ENCODE results near the gene KCNJ10.

The KCNJ10 gene

DNA sequence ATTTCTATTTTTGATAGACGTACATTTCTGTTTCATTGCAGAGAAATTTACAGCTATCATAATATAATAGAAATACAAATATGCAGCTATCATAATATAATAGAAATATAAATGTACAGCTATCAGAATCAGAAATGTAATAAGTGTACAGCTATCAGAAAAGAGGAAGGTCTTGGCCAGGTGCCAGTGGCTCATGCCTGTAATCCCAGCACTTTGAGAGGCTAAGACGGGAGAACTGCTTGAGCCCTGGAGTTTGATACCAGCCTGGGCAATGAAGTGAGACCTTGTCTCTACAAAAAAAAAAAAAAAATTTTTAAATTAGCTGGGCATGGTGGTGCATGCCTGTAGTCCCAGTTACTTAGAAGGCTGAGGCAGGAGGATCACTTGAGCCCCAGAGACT is 76.0 kb downstream of the KCNJ10 start:
- no peak for DNase-seq (ENCODE audit: extremely low read depth in 1 of 2, low read depth in 1 of 2)

DNA sequence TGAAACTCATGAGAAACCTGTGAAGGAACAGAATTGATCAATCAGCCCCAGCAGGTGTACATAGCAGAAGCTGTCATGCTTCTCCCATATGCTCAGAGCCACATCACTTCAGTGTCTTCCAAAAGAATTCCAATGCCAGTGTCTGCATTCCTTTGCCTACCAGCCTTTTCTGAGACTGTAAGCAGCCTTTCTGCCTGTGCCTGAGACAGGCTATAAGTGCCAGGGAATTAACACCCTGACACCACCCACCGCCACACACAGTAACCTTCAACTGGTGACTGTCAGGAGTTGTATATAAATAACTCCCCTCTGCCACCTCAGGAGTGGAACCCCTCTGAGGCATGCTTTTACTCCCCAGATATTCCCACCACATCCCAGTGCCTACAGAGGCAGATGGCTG is 77.8 kb downstream of the KCNJ10 start:
- DNase-seq (ENCODE audit: extremely low read depth in 1 of 2, low read depth in 1 of 2), result no peak

GRCh38 chr1:159991513-159991912 is 78.4 kb downstream of the KCNJ10 start:
- DNase-seq (ENCODE audit: extremely low read depth in 1 of 2, low read depth in 1 of 2), result no peak

- DNase-seq (ENCODE audit: extremely low read depth in 1 of 2, low read depth in 1 of 2), result no peak
Observed at GRCh38 chr1:159990005-159990404, 80.0 kb downstream of the KCNJ10 start.

DNA sequence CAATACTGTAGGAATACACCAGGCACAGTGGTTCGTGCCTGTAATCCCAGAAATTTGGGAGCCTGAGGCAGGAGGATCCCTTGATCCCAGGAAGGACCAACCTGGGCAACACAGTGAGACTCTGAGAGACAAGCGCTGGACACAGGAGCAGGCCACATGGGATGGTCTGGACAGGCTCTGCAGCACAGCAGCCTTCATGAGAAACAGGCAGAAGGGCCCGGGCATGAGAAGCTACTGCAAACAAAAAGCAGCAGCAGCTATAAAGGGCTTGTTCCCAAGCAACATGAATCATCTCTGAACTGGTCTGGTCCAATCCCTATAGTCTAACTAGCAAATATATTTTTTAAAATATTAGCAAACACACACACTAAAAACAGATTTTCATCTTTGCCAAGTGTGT is 80.4 kb downstream of the KCNJ10 start:
- DNase-seq (ENCODE audit: extremely low read depth in 1 of 2, low read depth in 1 of 2), result no peak

GRCh38 chr1:159988006-159988405 is 82.0 kb downstream of the KCNJ10 start:
- DNase-seq (ENCODE audit: extremely low read depth in 1 of 2, low read depth in 1 of 2), result no peak

GRCh38 chr1:159987186-159987585 is 82.8 kb downstream of the KCNJ10 start:
- no peak for DNase-seq (ENCODE audit: extremely low read depth in 1 of 2, low read depth in 1 of 2)

DNA sequence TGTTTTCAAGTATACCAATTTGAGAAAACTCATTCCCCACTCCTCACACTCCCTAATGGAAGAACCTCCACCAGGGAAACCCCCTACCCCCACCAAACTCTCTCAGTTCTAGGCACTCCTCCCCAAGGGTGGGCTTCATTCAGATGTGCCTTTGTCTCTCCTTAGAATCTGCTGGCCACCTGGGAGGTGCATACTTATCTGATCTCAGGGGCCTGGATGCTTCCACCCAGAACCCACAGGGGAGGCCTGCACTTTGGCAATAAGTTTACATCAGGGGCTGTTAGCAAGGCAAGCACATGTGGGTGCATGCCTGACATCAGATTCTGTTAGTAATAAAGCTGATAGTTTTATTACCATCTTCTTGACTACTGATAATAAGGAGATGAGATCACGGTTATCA is 83.4 kb downstream of the KCNJ10 start:
- DNase-seq (ENCODE audit: extremely low read depth in 1 of 2, low read depth in 1 of 2), result no peak

DNA sequence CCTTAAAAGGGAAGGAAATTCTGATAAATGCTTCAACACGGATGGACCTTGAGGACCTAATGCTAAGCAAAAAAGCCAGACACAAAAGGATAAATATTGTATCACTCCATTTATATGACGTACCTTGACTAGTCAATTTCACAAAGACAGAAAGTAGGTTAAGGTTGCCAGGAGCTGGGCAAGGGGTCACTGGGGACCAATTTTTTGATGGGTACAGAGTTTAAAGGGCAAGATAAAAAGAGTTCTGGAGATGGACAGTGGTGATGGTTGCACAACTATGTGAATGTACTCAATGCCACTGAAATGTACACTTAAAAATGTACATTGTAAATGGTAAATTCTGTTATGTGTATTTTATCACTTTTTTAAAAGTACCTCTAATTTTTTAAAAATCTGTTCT is 83.9 kb downstream of the KCNJ10 start:
- no peak for DNase-seq (ENCODE audit: extremely low read depth in 1 of 2, low read depth in 1 of 2)

DNA sequence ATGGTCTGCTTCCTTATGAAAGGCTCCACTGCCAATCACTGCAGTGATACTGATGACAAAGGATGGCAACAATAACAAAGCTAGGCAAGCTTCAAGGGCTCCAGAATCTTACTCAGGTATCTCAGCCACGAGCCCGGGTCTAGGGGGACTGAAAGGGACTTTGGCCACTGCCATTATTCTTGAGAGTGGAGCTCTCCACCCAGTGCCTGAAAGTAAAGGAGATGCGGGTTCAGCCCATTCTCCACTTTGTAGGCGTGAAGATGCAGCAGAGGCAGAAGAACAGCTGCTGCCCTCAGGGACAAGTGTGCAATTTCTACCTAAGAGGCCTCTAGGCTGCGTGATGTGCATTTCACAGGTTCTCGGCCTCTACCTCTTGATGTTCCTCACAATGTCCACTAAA is 84.5 kb downstream of the KCNJ10 start:
- DNase-seq (ENCODE audit: extremely low read depth in 1 of 2, low read depth in 1 of 2), result no peak

DNA sequence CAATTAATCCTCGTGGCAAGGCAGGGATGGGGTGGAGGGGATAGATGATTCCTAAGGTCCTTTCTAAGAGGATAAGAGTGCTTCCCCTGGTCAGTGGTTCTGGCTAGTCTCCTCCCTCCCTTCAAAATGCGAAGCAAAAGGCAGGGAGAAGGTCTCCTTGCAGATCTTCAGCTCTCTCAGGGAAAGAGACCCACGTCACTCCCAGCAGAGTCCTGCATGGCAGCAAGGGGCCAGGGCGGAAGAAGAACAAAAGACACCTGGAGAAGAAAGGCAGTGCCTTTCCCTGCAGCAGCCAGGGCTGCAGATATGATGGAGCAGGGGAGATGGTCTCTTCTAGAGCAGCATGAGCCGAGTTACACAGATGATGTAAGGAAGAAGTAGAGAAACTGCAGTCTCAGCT is 86.3 kb downstream of the KCNJ10 start:
- DNase-seq (ENCODE audit: extremely low read depth in 1 of 2, low read depth in 1 of 2), result no peak

DNA sequence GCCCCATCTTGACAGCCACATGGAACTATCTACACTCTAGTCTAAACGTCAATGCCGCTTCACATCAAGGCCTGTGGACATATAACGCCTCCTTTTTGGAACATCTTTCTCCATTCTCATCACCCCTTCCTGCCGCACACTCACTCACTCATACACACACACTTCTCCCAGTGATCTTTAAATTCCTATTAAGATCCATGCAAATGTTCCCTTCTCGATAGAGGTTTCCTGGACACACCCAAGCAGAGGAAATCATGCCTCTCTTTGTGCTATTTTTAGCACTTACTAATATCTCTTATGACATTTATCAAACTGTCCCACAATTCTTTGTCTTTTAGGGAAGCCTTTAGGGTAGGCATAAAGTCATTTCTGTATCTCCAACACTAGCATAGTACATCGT is 87.7 kb downstream of the KCNJ10 start:
- DNase-seq (ENCODE audit: extremely low read depth in 1 of 2, low read depth in 1 of 2), result no peak

- DNase-seq (ENCODE audit: extremely low read depth in 1 of 2, low read depth in 1 of 2), result no peak
Observed at GRCh38 chr1:159981351-159982055, 88.5 kb downstream of the KCNJ10 start.

DNA sequence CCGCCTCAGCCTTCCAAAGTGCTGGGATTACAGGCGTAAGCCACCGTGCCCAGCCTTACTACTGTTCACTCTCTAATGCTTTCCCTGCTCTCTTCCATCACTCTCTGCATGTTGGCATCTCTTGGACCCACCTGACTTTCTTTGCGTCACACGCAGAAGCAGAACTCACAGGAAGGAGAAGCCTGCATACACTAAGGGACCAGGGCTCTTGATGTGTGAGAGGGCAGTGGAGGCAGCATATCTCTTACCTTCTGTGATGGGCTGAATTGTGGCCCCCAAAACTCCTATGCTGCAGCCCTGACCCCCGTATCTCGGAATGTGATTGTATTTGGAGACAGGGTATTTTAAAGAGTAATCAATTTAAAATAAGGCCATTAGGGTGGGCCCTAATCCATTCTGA is 89.2 kb downstream of the KCNJ10 start:
- no peak for DNase-seq (ENCODE audit: extremely low read depth in 1 of 2, low read depth in 1 of 2)

- no peak for DNase-seq (ENCODE audit: extremely low read depth in 1 of 2, low read depth in 1 of 2)
Observed at GRCh38 chr1:159980076-159980475, 89.9 kb downstream of the KCNJ10 start.

DNA sequence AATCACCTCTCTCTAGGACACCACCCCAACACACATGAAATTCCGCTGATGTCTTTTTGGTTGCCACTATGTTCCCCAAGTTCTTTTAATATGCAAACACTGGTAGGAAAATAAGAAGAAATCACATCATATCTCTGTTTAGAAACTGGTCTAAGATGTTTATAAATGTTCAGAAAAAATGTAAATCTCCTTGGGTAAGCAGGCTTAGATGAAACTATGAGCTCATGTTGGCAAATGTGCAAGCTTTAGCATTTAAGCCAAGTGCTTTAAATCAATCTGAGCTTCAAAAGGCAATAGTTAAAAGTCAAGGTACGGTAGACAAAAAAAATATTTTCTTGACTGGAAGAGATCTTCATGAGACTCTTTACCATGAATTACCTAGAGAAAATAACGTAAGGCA is 90.7 kb downstream of the KCNJ10 start:
- DNase-seq (ENCODE audit: extremely low read depth in 1 of 2, low read depth in 1 of 2), result no peak

DNA sequence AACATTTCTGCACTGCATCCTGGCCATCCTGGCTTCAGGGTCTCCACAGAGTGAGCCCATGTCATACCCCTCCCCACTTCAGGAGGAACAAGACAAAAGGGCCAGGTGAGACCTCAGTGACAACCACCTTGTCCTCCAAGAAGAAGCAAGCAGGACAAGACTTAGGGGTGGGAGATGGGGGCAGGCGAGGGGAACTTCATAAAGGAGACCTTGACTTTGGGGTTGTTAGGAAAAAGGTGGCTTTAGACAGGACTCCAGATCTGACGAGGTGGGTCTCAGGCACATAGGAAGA is 91.9 kb downstream of the KCNJ10 start:
- DNase-seq (ENCODE audit: extremely low read depth in 1 of 2, low read depth in 1 of 2), result no peak

DNA sequence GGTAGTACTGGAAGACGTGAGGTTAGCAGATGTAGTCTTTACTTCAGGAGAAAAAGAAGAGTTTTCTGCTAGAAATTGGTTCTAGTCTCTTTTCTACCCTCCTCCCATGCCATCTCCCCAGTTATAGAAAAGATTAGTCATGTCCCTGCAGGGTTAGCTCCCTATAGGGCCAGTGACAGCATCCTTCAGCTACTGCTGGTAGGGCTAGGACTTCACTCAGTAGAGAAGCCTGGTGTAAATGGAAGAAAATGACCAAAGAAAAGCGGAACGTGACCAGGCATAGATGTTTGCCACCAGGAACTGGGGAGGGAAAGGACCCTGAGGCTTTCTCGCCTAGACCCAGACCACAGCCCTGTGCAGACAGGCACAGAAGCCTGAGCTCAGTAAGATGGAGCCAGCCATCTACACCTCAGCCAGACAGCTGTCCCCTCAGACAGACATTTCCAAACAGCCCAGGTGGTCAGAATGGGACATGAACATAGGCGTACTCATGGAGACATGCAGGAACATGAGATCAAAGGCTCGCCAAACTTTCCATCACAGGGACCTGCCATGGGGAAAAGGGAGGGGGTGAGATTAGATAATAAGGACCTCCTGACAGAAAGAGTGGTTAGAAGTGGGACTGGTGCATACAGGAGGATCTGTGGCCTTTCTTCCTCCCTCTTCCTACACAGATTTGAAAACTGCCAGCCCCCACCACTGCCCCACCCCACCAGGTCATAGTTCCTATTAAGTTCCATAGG is 92.4 kb downstream of the KCNJ10 start:
- DNase-seq (ENCODE audit: extremely low read depth in 1 of 2, low read depth in 1 of 2), result no peak

- DNase-seq (ENCODE audit: extremely low read depth in 1 of 2, low read depth in 1 of 2), result no peak
Observed at GRCh38 chr1:159974350-159974965, 95.5 kb downstream of the KCNJ10 start.

DNA sequence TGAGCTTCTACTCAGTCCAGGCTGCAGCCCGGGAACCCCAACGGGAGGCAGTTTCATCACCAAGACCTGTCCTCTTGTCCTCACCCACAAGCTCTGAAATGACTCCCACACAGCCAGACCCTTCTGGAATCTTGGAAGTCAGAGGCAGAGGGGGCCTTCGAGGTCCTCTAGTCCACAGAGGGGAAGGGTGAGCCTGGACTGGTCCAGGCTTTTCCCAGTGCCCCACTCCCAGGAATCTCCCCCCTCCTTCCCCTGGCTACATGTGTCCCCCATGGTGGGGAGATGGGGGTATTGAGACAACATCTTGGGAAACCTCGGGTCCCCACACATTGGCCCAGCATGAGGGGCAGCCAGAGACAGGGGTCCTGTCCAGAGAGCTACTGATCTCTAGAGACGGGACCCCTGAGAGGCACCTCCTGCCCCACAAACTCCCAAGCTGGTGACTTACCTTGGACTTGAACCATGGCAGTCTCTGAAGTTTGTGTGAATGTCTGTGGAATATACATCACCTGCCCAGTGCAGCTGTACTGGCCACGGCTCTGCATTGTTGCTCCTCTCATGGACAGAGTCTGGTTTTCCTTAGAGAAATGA is 96.5 kb downstream of the KCNJ10 start:
- DNase-seq (ENCODE audit: extremely low read depth in 1 of 2, low read depth in 1 of 2), result no peak

DNA sequence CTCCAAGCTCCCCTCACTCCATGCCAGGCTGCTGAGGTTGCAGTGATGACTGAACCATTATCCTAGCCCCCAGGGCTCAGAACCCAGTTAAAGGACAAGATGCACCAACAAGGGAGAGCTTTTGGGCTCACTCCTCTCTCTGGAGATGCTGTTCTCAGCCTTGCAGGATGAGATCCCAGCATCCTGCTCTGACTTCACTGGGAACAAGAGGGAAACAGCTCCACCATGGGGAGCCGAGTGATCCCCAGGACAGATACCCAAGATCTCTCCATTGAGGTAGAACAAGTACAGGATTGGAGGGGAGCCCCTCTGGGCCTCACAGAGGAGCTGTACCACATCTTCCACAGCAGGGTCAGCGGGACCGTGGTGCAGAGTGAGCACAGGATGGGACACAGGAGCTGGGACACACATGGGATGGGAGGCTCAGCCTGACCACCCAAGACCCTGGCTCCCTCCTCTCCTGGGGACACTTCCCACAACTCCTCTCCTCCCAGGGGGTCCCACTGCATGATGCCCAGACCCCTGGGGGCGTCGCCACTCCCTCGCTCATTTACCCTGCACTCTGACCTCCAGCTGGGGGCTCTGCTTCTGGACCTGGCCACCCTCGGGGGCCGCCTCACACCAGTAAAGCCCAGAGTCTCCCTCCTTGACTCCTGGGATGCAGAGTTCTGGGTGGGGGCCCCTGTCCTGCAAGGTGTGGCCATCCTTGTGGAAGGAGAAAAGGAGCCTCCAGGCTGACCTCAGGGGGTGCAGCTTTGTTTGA is 97.3 kb downstream of the KCNJ10 start:
- DNase-seq (ENCODE audit: extremely low read depth in 1 of 2, low read depth in 1 of 2), result no peak

Measured in activated CD8-positive, alpha-beta memory T cell treated with anti-CD3 and anti-CD28 coated beads for 1 hour (primary cell).